GM23338 (cell line): ENCODE data around the gene DROSHA. TPM values are rescaled to one million over a fixed set of nuclear protein-coding genes. Genes with fewer than 3 reads are reported as not detected.

Experiments
- ATAC-seq: fragments of 200-7000 bp; cut with Tn5 transposase; 3 replicates; pipeline ENCODE4 v1.9.1; 2020
- DNase-seq: peaks from one replicate; pipeline ENCODE4 v3.0.0-alpha.2; 2015; ENCODE audit warnings: low spot score
- H2AFZ ChIP-seq: fragments of 200-600 bp; sonication (generic); 2 replicates; pipeline ENCODE4 v1.8.0; 2016; ENCODE audit warnings: antibody characterized with exemption, mild to moderate bottlenecking, moderate library complexity
- H3F3A ChIP-seq: fragments of 200-600 bp; sonication (generic); replicated peaks from 2 replicates; pipeline ENCODE4 v1.8.0; 2017; ENCODE audit warnings: antibody characterized with exemption, mixed run types, low read depth
- H3K27ac ChIP-seq: fragments of 200-600 bp; sonication (generic); 2 replicates; pipeline ENCODE4 v1.6.1; 2016; ENCODE audit warnings: low read depth
- H3K27me3 ChIP-seq: fragments of 200-600 bp; sonication (generic); 2 replicates; pipeline ENCODE4 v1.8.0; 2016; ENCODE audit warnings: mild to moderate bottlenecking, mixed run types, moderate library complexity; ENCODE audit not compliant: insufficient read depth
- H3K36me3 ChIP-seq: fragments of 200-600 bp; sonication (generic); 2 replicates; pipeline ENCODE4 v1.8.0; 2016; ENCODE audit warnings: mild to moderate bottlenecking; ENCODE audit not compliant: insufficient read depth
- H3K4me1 ChIP-seq: fragments of 200-600 bp; sonication (generic); 2 replicates; pipeline ENCODE4 v1.8.0; 2016; ENCODE audit warnings: mild to moderate bottlenecking, moderate library complexity; ENCODE audit not compliant: insufficient read depth
- H3K4me2 ChIP-seq: fragments of 200-600 bp; sonication (generic); 2 replicates; pipeline ENCODE4 v1.7.1; 2017; ENCODE audit warnings: mixed run types
- H3K4me3 ChIP-seq: fragments of 200-600 bp; sonication (generic); 2 replicates; pipeline ENCODE4 v1.6.1; 2016; ENCODE audit warnings: mixed run types
- H3K79me2 ChIP-seq: fragments of 200-600 bp; sonication (generic); replicated peaks from 2 replicates; pipeline ENCODE4 v1.8.0; 2017; ENCODE audit warnings: mild to moderate bottlenecking; ENCODE audit not compliant: insufficient read depth
- H3K9me2 ChIP-seq: fragments of 200-600 bp; sonication (generic); 2 replicates; pipeline ENCODE4 v1.8.0; 2017; ENCODE audit not compliant: insufficient read depth
- H4K20me1 ChIP-seq: fragments of 200-600 bp; sonication (generic); replicated peaks from 2 replicates; pipeline ENCODE4 v1.8.0; 2017; ENCODE audit warnings: mild to moderate bottlenecking; ENCODE audit not compliant: insufficient read depth
- H3K27ac Mint-ChIP-seq: 2 replicates; pipeline ENCODE4 v1.8.0; 2020; ENCODE audit warnings: inconsistent platforms, mild to moderate bottlenecking, moderate library complexity, mixed read lengths
- H3K27me3 Mint-ChIP-seq: 3 replicates; pipeline ENCODE4 v1.8.0; 2022; ENCODE audit warnings: low read depth, mild to moderate bottlenecking, moderate library complexity, mixed read lengths, inconsistent platforms; ENCODE audit not compliant: insufficient read depth, poor library complexity
- H3K36me3 Mint-ChIP-seq: 3 replicates; pipeline ENCODE4 v1.8.0; 2021; ENCODE audit warnings: low read depth, mild to moderate bottlenecking, inconsistent platforms, moderate library complexity, mixed read lengths
- H3K4me1 Mint-ChIP-seq: 3 replicates; pipeline ENCODE4 v1.8.0; 2020; ENCODE audit warnings: mild to moderate bottlenecking, inconsistent platforms, mixed read lengths
- H3K4me3 Mint-ChIP-seq: 3 replicates; pipeline ENCODE4 v1.8.0; 2021; ENCODE audit warnings: moderate library complexity, mild to moderate bottlenecking, inconsistent platforms, mixed read lengths
- H3K9me3 Mint-ChIP-seq: 3 replicates; pipeline ENCODE4 v1.8.0; 2020; ENCODE audit warnings: moderate library complexity, mild to moderate bottlenecking, inconsistent platforms, mixed read lengths
- CREB1 ChIP-seq: fragments of 250-450 bp; sonication (Bioruptor Pico); IDR thresholded peaks from 2 replicates; pipeline ENCODE4 v1.5.0; 2020; ENCODE audit warnings: low read depth, mild to moderate bottlenecking, moderate library complexity
- CTCF ChIP-seq, 2 experiments: fragments of 200-600 bp in 1 of 2; sonication (generic) in 1 of 2; conservative IDR thresholded peaks; 2 replicates each; pipeline versions ENCODE4 v1.5.1 to v1.6.1; 2016 to 2017; ENCODE audit warnings: antibody characterized with exemption in 2 of 2, low read depth in 2 of 2, mild to moderate bottlenecking in 2 of 2, moderate library complexity in 1 of 2
- EZH2 ChIP-seq: fragments of 200-600 bp; sonication (generic); IDR thresholded peaks from one replicate; pipeline ENCODE4 v1.8.0; 2017; ENCODE audit warnings: antibody characterized with exemption, mild to moderate bottlenecking, low read depth; ENCODE audit not compliant: unreplicated experiment
- EZH2phosphoT487 ChIP-seq: fragments of 200-600 bp; sonication (generic); IDR thresholded peaks from one replicate; pipeline ENCODE4 v1.8.1; 2018; ENCODE audit warnings: antibody characterized with exemption; ENCODE audit not compliant: unreplicated experiment
- JUNB ChIP-seq: IDR thresholded peaks from one replicate; pipeline ENCODE4 v1.6.1; 2016; ENCODE audit warnings: antibody characterized with exemption; ENCODE audit not compliant: unreplicated experiment
- NANOG ChIP-seq: IDR thresholded peaks from 2 replicates; pipeline ENCODE4 v1.6.1; 2016; ENCODE audit warnings: antibody characterized with exemption, borderline replicate concordance
- POLR2AphosphoS5 ChIP-seq: IDR thresholded peaks from 2 replicates; pipeline ENCODE4 v1.6.1; 2016; ENCODE audit warnings: antibody characterized with exemption, low read depth
- STAT1 ChIP-seq: IDR thresholded peaks from one replicate; pipeline ENCODE4 v1.6.1; 2016; ENCODE audit warnings: antibody characterized with exemption; ENCODE audit not compliant: unreplicated experiment
- ZNF114 ChIP-seq: fragments of 250-450 bp; sonication (Bioruptor Pico); IDR thresholded peaks from 2 replicates; pipeline ENCODE4 v1.5.0; 2020; ENCODE audit warnings: mild to moderate bottlenecking, moderate library complexity
- ZNF331 ChIP-seq: fragments of 250-450 bp; sonication (Bioruptor Pico); IDR thresholded peaks from 2 replicates; pipeline ENCODE4 v1.5.0; 2020; ENCODE audit warnings: low read depth, mild to moderate bottlenecking, moderate library complexity
- polyA plus RNA-seq: library from polyadenylated mRNA; unstranded; fragments of >200 nt; fragmentation: Nextera tagmentation; extraction: Ambion mirVana; gene quantifications from 2 replicates; pipeline ENCODE4 v1.2.1, GENCODE V29; 2016
- total RNA-seq: library from RNA; depleted of rRNA; stranded (reverse); fragments of >200 nt; shearing (Covaris generic); gene quantifications from 2 replicates; pipeline ENCODE4 v1.2.3, GENCODE V29; 2014
- TF ChIP-seq, protein P1 (sequence below): IDR thresholded peaks from 2 replicates; pipeline ENCODE4 v1.6.1; 2016; ENCODE audit warnings: antibody characterized with exemption
- TF ChIP-seq, protein P2 (sequence below): IDR thresholded peaks from one replicate; pipeline ENCODE4 v1.6.1; 2018; ENCODE audit warnings: antibody characterized with exemption; ENCODE audit not compliant: unreplicated experiment
- TF ChIP-seq, protein P3 (sequence below): fragments of 250-450 bp; sonication (Bioruptor Pico); IDR thresholded peaks from 2 replicates; pipeline ENCODE4 v1.5.0; 2020; ENCODE audit warnings: mild to moderate bottlenecking, moderate library complexity

The DROSHA gene
- total and polyA plus RNA-seq, 2 experiments from 2014 or later = 70.6 to 87.8 TPM

DNA sequence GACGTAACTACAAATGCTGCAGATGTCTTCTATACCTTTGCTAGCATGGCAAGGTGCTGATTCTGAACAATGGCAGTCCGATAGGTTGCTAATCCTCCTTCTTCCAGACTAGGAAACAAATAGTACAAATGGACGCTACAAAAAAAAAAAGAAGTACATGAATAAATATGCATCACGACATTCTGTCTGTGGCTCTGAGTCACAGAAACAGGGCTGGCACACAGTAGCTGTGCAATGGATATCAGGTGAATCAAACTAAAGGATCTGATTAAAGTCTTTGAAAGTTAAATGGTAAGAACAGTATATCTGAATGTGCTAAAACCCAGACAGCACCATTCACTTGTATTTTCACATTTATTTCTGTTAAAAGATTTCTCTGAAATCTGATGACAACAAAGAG, 96.2 kb downstream of the DROSHA start:
- H3K27me3 Mint-ChIP-seq = no peaks in the 10 kb centered on the region
- no peak overlapping the region for H3K4me3 ChIP-seq
- peaks cover 10% of the 10 kb centered on the region; the same call in 1 of the 2 replicates for H3K36me3 ChIP-seq
- H3K4me2 ChIP-seq = no peak overlapping the region
- H3K4me1 Mint-ChIP-seq = peaks cover 5% of the 10 kb centered on the region
- TF ChIP-seq, protein P1, sequence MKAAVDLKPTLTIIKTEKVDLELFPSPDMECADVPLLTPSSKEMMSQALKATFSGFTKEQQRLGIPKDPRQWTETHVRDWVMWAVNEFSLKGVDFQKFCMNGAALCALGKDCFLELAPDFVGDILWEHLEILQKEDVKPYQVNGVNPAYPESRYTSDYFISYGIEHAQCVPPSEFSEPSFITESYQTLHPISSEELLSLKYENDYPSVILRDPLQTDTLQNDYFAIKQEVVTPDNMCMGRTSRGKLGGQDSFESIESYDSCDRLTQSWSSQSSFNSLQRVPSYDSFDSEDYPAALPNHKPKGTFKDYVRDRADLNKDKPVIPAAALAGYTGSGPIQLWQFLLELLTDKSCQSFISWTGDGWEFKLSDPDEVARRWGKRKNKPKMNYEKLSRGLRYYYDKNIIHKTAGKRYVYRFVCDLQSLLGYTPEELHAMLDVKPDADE = no peak
- TF ChIP-seq NANOG (no peak), CTCF (conservative IDR thresholded peaks at IDR 0.05; ENCODE audit: low read depth in 2 of 2) (no peak), JUNB (no peak), EZH2phosphoT487 (no peak), EZH2 (no peak), ZNF331 (no peak), CREB1 (CRISPR knock-in tag) (no peak), ZNF114 (CRISPR knock-in tag) (no peak), STAT1 (no peak), POLR2AphosphoS5 (no peak)
- TF ChIP-seq, protein P2, sequence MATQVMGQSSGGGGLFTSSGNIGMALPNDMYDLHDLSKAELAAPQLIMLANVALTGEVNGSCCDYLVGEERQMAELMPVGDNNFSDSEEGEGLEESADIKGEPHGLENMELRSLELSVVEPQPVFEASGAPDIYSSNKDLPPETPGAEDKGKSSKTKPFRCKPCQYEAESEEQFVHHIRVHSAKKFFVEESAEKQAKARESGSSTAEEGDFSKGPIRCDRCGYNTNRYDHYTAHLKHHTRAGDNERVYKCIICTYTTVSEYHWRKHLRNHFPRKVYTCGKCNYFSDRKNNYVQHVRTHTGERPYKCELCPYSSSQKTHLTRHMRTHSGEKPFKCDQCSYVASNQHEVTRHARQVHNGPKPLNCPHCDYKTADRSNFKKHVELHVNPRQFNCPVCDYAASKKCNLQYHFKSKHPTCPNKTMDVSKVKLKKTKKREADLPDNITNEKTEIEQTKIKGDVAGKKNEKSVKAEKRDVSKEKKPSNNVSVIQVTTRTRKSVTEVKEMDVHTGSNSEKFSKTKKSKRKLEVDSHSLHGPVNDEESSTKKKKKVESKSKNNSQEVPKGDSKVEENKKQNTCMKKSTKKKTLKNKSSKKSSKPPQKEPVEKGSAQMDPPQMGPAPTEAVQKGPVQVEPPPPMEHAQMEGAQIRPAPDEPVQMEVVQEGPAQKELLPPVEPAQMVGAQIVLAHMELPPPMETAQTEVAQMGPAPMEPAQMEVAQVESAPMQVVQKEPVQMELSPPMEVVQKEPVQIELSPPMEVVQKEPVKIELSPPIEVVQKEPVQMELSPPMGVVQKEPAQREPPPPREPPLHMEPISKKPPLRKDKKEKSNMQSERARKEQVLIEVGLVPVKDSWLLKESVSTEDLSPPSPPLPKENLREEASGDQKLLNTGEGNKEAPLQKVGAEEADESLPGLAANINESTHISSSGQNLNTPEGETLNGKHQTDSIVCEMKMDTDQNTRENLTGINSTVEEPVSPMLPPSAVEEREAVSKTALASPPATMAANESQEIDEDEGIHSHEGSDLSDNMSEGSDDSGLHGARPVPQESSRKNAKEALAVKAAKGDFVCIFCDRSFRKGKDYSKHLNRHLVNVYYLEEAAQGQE = no peak
- TF ChIP-seq, protein P3, sequence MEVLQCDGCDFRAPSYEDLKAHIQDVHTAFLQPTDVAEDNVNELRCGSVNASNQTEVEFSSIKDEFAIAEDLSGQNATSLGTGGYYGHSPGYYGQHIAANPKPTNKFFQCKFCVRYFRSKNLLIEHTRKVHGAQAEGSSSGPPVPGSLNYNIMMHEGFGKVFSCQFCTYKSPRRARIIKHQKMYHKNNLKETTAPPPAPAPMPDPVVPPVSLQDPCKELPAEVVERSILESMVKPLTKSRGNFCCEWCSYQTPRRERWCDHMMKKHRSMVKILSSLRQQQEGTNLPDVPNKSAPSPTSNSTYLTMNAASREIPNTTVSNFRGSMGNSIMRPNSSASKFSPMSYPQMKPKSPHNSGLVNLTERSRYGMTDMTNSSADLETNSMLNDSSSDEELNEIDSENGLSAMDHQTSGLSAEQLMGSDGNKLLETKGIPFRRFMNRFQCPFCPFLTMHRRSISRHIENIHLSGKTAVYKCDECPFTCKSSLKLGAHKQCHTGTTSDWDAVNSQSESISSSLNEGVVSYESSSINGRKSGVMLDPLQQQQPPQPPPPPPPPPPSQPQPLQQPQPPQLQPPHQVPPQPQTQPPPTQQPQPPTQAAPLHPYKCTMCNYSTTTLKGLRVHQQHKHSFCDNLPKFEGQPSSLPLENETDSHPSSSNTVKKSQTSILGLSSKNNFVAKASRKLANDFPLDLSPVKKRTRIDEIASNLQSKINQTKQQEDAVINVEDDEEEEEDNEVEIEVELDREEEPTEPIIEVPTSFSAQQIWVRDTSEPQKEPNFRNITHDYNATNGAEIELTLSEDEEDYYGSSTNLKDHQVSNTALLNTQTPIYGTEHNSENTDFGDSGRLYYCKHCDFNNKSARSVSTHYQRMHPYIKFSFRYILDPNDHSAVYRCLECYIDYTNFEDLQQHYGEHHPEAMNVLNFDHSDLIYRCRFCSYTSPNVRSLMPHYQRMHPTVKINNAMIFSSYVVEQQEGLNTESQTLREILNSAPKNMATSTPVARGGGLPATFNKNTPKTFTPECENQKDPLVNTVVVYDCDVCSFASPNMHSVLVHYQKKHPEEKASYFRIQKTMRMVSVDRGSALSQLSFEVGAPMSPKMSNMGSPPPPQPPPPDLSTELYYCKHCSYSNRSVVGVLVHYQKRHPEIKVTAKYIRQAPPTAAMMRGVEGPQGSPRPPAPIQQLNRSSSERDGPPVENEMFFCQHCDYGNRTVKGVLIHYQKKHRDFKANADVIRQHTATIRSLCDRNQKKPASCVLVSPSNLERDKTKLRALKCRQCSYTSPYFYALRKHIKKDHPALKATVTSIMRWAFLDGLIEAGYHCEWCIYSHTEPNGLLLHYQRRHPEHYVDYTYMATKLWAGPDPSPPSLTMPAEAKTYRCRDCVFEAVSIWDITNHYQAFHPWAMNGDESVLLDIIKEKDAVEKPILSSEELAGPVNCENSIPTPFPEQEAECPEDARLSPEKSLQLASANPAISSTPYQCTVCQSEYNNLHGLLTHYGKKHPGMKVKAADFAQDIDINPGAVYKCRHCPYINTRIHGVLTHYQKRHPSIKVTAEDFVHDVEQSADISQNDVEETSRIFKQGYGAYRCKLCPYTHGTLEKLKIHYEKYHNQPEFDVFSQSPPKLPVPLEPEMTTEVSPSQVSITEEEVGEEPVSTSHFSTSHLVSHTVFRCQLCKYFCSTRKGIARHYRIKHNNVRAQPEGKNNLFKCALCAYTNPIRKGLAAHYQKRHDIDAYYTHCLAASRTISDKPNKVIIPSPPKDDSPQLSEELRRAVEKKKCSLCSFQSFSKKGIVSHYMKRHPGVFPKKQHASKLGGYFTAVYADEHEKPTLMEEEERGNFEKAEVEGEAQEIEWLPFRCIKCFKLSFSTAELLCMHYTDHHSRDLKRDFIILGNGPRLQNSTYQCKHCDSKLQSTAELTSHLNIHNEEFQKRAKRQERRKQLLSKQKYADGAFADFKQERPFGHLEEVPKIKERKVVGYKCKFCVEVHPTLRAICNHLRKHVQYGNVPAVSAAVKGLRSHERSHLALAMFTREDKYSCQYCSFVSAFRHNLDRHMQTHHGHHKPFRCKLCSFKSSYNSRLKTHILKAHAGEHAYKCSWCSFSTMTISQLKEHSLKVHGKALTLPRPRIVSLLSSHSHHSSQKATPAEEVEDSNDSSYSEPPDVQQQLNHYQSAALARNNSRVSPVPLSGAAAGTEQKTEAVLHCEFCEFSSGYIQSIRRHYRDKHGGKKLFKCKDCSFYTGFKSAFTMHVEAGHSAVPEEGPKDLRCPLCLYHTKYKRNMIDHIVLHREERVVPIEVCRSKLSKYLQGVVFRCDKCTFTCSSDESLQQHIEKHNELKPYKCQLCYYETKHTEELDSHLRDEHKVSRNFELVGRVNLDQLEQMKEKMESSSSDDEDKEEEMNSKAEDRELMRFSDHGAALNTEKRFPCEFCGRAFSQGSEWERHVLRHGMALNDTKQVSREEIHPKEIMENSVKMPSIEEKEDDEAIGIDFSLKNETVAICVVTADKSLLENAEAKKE = no peak
- no peaks in the 10 kb centered on the region for H3K9me3 Mint-ChIP-seq
- DNase-seq (no peak), ATAC-seq (no peak)
- H3K4me1 ChIP-seq = no peaks in the 10 kb centered on the region
- H3K4me3 Mint-ChIP-seq = no peak overlapping the region
- no peak overlapping the region for H3K27ac ChIP-seq
- H3K79me2 ChIP-seq = no peaks in the 10 kb centered on the region
- no peaks in the 10 kb centered on the region; the same call in 1 of the 2 replicates for H4K20me1 ChIP-seq
- H3K27ac Mint-ChIP-seq = no peak overlapping the region
- peaks cover 25% of the 10 kb centered on the region for H3K36me3 Mint-ChIP-seq
- no peaks in the 10 kb centered on the region for H3K27me3 ChIP-seq
- no peaks in the 10 kb centered on the region for H3K9me2 ChIP-seq
- no peaks in the 10 kb centered on the region for H3F3A ChIP-seq
- H2AFZ ChIP-seq = no peak overlapping the region
